Measurements from ENCODE around the gene PCDH9. TPM values are rescaled to one million over a fixed set of nuclear protein-coding genes. Genes with fewer than 3 reads are reported as not detected.

PCDH9 gene
- total and polyA plus RNA-seq, 2 experiments from 2014 or later: 0.31 to 0.52 TPM

DNA sequence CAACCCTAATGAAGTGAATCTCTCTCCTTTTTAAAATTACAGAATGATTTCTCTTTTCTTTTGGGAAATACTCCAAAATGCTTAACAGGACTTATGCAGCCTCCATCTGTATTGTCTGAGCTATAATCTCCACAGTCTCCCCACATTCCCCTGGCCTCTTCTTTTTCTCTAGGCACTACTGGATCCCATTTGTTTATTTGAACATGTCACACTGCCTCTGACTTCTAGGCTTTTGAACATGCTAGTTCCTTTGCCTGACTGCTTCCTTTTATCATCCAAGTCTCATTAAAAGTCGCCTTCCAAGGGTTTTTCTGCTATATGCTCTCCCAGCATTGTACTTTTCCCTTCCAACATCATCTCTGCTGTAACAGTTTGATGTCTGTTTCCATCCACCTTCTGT is 548.7 kb downstream of the PCDH9 start (continued):
- TF ChIP-seq, protein P1, sequence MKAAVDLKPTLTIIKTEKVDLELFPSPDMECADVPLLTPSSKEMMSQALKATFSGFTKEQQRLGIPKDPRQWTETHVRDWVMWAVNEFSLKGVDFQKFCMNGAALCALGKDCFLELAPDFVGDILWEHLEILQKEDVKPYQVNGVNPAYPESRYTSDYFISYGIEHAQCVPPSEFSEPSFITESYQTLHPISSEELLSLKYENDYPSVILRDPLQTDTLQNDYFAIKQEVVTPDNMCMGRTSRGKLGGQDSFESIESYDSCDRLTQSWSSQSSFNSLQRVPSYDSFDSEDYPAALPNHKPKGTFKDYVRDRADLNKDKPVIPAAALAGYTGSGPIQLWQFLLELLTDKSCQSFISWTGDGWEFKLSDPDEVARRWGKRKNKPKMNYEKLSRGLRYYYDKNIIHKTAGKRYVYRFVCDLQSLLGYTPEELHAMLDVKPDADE (IDR thresholded peaks at IDR 0.05): no peak
- no peak for TF ChIP-seq ZNF114 (CRISPR knock-in tag; IDR thresholded peaks at IDR 0.05)
- no peak for TF ChIP-seq ZNF331 (CRISPR knock-in tag; IDR thresholded peaks at IDR 0.05; ENCODE audit: low read depth)
- no peak for TF ChIP-seq JUNB (IDR thresholded peaks at IDR 0.05; ENCODE audit: unreplicated experiment)
- no peak for TF ChIP-seq STAT1 (IDR thresholded peaks at IDR 0.05; ENCODE audit: unreplicated experiment)
- no peak for TF ChIP-seq CREB1 (CRISPR knock-in tag; IDR thresholded peaks at IDR 0.05; ENCODE audit: low read depth)
- TF ChIP-seq EZH2phosphoT487 (IDR thresholded peaks at IDR 0.05; ENCODE audit: unreplicated experiment): no peak
- no peak for TF ChIP-seq EZH2 (IDR thresholded peaks at IDR 0.05; ENCODE audit: low read depth, unreplicated experiment)
- TF ChIP-seq NANOG (IDR thresholded peaks at IDR 0.05; ENCODE audit: borderline replicate concordance): no peak

DNA sequence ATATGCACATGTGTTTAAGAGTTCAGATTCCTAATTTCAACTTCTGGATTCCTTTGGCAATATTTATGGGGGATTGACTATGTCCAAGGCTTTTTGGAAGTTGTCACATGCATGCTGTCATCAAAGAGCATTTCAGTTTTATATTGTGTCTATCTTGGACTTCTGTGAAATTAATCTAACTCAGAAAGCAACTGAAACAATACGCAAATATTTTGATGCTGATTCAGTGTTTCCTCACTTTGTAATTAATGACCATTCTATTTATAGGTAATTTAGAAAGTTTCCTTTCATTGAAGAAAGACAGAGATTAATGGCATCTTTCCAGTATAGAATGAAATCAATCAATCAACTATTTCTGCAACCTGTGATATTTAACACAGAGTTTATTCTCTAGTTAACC is 550.1 kb downstream of the PCDH9 start:
- H3K4me3 Mint-ChIP-seq: no peak overlapping the region
- Histone ChIP-seq H4K20me1 (replicated peaks; ENCODE audit: insufficient read depth) (no peaks in the 10 kb centered on the region), H3K79me2 (replicated peaks; ENCODE audit: insufficient read depth) (no peaks in the 10 kb centered on the region), H2AFZ (no peak overlapping the region), H3K36me3 (ENCODE audit: insufficient read depth) (no peaks in the 10 kb centered on the region), H3K4me1 (ENCODE audit: insufficient read depth) (no peaks in the 10 kb centered on the region), H3F3A (replicated peaks; ENCODE audit: low read depth) (no peaks in the 10 kb centered on the region), H3K27me3 (ENCODE audit: insufficient read depth) (no peaks in the 10 kb centered on the region), H3K4me3 (no peak overlapping the region), H3K9me2 (ENCODE audit: insufficient read depth) (no peaks in the 10 kb centered on the region), H3K4me2 (no peak overlapping the region), H3K27ac (ENCODE audit: low read depth) (no peak overlapping the region)
- H3K9me3 Mint-ChIP-seq: peaks cover 7% of the 10 kb centered on the region
- no peak for ATAC-seq
- H3K27me3 Mint-ChIP-seq (ENCODE audit: insufficient read depth, low read depth, poor library complexity): no peaks in the 10 kb centered on the region
- H3K4me1 Mint-ChIP-seq: no peaks in the 10 kb centered on the region
- no peak overlapping the region for H3K27ac Mint-ChIP-seq
- DNase-seq (ENCODE audit: low spot score): no peak
- H3K36me3 Mint-ChIP-seq (ENCODE audit: low read depth): peaks cover 10% of the 10 kb centered on the region
- TF ChIP-seq EZH2 (IDR thresholded peaks at IDR 0.05; ENCODE audit: low read depth, unreplicated experiment) (no peak), CREB1 (CRISPR knock-in tag; IDR thresholded peaks at IDR 0.05; ENCODE audit: low read depth) (no peak), STAT1 (IDR thresholded peaks at IDR 0.05; ENCODE audit: unreplicated experiment) (no peak), ZNF114 (CRISPR knock-in tag; IDR thresholded peaks at IDR 0.05) (no peak), JUNB (IDR thresholded peaks at IDR 0.05; ENCODE audit: unreplicated experiment) (no peak), NANOG (IDR thresholded peaks at IDR 0.05; ENCODE audit: borderline replicate concordance) (no peak), ZNF331 (CRISPR knock-in tag; IDR thresholded peaks at IDR 0.05; ENCODE audit: low read depth) (no peak), EZH2phosphoT487 (IDR thresholded peaks at IDR 0.05; ENCODE audit: unreplicated experiment) (no peak), POLR2AphosphoS5 (IDR thresholded peaks at IDR 0.05; ENCODE audit: low read depth) (no peak)
- TF ChIP-seq, protein P1 (IDR thresholded peaks at IDR 0.05): no peak
- TF ChIP-seq, protein P2, sequence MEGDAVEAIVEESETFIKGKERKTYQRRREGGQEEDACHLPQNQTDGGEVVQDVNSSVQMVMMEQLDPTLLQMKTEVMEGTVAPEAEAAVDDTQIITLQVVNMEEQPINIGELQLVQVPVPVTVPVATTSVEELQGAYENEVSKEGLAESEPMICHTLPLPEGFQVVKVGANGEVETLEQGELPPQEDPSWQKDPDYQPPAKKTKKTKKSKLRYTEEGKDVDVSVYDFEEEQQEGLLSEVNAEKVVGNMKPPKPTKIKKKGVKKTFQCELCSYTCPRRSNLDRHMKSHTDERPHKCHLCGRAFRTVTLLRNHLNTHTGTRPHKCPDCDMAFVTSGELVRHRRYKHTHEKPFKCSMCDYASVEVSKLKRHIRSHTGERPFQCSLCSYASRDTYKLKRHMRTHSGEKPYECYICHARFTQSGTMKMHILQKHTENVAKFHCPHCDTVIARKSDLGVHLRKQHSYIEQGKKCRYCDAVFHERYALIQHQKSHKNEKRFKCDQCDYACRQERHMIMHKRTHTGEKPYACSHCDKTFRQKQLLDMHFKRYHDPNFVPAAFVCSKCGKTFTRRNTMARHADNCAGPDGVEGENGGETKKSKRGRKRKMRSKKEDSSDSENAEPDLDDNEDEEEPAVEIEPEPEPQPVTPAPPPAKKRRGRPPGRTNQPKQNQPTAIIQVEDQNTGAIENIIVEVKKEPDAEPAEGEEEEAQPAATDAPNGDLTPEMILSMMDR (conservative IDR thresholded peaks at IDR 0.05; ENCODE audit: low read depth in 2 of 2): no peak
- TF ChIP-seq, protein P3, sequence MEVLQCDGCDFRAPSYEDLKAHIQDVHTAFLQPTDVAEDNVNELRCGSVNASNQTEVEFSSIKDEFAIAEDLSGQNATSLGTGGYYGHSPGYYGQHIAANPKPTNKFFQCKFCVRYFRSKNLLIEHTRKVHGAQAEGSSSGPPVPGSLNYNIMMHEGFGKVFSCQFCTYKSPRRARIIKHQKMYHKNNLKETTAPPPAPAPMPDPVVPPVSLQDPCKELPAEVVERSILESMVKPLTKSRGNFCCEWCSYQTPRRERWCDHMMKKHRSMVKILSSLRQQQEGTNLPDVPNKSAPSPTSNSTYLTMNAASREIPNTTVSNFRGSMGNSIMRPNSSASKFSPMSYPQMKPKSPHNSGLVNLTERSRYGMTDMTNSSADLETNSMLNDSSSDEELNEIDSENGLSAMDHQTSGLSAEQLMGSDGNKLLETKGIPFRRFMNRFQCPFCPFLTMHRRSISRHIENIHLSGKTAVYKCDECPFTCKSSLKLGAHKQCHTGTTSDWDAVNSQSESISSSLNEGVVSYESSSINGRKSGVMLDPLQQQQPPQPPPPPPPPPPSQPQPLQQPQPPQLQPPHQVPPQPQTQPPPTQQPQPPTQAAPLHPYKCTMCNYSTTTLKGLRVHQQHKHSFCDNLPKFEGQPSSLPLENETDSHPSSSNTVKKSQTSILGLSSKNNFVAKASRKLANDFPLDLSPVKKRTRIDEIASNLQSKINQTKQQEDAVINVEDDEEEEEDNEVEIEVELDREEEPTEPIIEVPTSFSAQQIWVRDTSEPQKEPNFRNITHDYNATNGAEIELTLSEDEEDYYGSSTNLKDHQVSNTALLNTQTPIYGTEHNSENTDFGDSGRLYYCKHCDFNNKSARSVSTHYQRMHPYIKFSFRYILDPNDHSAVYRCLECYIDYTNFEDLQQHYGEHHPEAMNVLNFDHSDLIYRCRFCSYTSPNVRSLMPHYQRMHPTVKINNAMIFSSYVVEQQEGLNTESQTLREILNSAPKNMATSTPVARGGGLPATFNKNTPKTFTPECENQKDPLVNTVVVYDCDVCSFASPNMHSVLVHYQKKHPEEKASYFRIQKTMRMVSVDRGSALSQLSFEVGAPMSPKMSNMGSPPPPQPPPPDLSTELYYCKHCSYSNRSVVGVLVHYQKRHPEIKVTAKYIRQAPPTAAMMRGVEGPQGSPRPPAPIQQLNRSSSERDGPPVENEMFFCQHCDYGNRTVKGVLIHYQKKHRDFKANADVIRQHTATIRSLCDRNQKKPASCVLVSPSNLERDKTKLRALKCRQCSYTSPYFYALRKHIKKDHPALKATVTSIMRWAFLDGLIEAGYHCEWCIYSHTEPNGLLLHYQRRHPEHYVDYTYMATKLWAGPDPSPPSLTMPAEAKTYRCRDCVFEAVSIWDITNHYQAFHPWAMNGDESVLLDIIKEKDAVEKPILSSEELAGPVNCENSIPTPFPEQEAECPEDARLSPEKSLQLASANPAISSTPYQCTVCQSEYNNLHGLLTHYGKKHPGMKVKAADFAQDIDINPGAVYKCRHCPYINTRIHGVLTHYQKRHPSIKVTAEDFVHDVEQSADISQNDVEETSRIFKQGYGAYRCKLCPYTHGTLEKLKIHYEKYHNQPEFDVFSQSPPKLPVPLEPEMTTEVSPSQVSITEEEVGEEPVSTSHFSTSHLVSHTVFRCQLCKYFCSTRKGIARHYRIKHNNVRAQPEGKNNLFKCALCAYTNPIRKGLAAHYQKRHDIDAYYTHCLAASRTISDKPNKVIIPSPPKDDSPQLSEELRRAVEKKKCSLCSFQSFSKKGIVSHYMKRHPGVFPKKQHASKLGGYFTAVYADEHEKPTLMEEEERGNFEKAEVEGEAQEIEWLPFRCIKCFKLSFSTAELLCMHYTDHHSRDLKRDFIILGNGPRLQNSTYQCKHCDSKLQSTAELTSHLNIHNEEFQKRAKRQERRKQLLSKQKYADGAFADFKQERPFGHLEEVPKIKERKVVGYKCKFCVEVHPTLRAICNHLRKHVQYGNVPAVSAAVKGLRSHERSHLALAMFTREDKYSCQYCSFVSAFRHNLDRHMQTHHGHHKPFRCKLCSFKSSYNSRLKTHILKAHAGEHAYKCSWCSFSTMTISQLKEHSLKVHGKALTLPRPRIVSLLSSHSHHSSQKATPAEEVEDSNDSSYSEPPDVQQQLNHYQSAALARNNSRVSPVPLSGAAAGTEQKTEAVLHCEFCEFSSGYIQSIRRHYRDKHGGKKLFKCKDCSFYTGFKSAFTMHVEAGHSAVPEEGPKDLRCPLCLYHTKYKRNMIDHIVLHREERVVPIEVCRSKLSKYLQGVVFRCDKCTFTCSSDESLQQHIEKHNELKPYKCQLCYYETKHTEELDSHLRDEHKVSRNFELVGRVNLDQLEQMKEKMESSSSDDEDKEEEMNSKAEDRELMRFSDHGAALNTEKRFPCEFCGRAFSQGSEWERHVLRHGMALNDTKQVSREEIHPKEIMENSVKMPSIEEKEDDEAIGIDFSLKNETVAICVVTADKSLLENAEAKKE (CRISPR knock-in tag; IDR thresholded peaks at IDR 0.05): no peak

Data from GM23338 (cell line).